GM12891 (cell line): Measurements from ENCODE around the gene SLC17A7.

Source experiments
- POLR2A ChIP-seq: IDR thresholded peaks from 2 replicates; pipeline ENCODE4 v1.6.1; 2011; ENCODE audit warnings: low read depth, low read length, control low read depth
- POU2F2 ChIP-seq: IDR thresholded peaks from 2 replicates; pipeline ENCODE4 v1.6.1; 2011; ENCODE audit warnings: low read depth, mild to moderate bottlenecking, control low read depth, low read length, moderate library complexity
- TAF1 ChIP-seq: IDR thresholded peaks from 2 replicates; pipeline ENCODE4 v1.6.1; 2011; ENCODE audit warnings: low read depth, low read length, control low read depth

GRCh38 chr19:49468199-49468598 lies 26.9 kb upstream of the SLC17A7 start:
- TF ChIP-seq POU2F2 (no peak), TAF1 (no peak), POLR2A (no peak)
